Mesothelial cell of epicardium (in vitro differentiated cells): ENCODE measurements around the gene EDEM2. TPM values are rescaled to one million over a fixed set of nuclear protein-coding genes. Genes with fewer than 3 reads are reported as not detected.
A peak's percentile ranks its signal among the peaks of the same experiment; 100 is the strongest.

Experiments
- DNase-seq, 2 experiments: peaks; one replicate each; pipeline ENCODE4 v3.0.0; 2021; ENCODE audit warnings: low spot score in 2 of 2; ENCODE audit not compliant: unreplicated experiment in 2 of 2
- H3K27ac Mint-ChIP-seq: 2 replicates; pipeline ENCODE4 v1.8.0; 2021; ENCODE audit warnings: mixed read lengths
- H3K27me3 Mint-ChIP-seq: 2 replicates; pipeline ENCODE4 v1.8.0; 2021; ENCODE audit warnings: low read depth, mixed read lengths
- H3K36me3 Mint-ChIP-seq: 2 replicates; pipeline ENCODE4 v1.8.0; 2021; ENCODE audit warnings: mixed read lengths
- H3K4me1 Mint-ChIP-seq: 2 replicates; pipeline ENCODE4 v1.8.0; 2021; ENCODE audit warnings: mixed read lengths
- H3K4me3 Mint-ChIP-seq: 2 replicates; pipeline ENCODE4 v1.8.0; 2021; ENCODE audit warnings: mild to moderate bottlenecking, moderate library complexity, mixed read lengths
- H3K9me3 Mint-ChIP-seq: 2 replicates; pipeline ENCODE4 v1.8.0; 2021; ENCODE audit warnings: mixed read lengths
- total RNA-seq: library from RNA; stranded (reverse); gene quantifications from 3 replicates; pipeline ENCODE4 v1.2.1, GENCODE V29; 2021
- TF ChIP-seq, protein P1 (sequence below): fragments of 200-600 bp; sonication (generic); IDR thresholded peaks from one replicate; pipeline ENCODE4 v1.5.0; 2021; ENCODE audit warnings: antibody characterized with exemption; ENCODE audit not compliant: unreplicated experiment

The EDEM2 gene
- total RNA-seq, 1 donor from 2014 or later: 16.5 TPM

DNA sequence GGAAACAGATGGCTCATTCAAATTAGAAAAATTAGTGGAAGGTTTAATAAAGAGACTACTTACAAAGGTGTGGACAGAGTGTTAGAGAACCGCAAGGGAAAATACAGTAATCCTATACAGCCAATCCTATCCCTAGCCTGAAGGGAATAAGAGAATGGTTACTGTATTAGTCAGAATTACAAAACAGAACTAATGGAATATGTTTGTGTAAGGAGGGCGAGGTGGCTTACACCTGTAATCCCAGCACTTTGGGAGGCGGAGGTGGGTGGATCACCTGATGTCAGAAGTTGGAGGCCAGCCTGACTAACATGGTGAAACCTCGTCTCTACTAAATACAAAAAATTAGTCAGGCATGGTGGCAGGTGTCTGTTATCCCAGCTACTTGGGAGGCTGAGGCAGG, 38.2 kb downstream of the EDEM2 start:
- Mint-ChIP-seq H3K27me3 (no peaks in the 10 kb centered on the region), H3K36me3 (peaks cover 3% of the 10 kb centered on the region), H3K9me3 (no peaks in the 10 kb centered on the region), H3K4me1 (no peaks in the 10 kb centered on the region), H3K4me3 (no peak overlapping the region), H3K27ac (no peak overlapping the region)
- no peak for DNase-seq
- TF ChIP-seq, protein P1, sequence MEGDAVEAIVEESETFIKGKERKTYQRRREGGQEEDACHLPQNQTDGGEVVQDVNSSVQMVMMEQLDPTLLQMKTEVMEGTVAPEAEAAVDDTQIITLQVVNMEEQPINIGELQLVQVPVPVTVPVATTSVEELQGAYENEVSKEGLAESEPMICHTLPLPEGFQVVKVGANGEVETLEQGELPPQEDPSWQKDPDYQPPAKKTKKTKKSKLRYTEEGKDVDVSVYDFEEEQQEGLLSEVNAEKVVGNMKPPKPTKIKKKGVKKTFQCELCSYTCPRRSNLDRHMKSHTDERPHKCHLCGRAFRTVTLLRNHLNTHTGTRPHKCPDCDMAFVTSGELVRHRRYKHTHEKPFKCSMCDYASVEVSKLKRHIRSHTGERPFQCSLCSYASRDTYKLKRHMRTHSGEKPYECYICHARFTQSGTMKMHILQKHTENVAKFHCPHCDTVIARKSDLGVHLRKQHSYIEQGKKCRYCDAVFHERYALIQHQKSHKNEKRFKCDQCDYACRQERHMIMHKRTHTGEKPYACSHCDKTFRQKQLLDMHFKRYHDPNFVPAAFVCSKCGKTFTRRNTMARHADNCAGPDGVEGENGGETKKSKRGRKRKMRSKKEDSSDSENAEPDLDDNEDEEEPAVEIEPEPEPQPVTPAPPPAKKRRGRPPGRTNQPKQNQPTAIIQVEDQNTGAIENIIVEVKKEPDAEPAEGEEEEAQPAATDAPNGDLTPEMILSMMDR: no peak

DNA sequence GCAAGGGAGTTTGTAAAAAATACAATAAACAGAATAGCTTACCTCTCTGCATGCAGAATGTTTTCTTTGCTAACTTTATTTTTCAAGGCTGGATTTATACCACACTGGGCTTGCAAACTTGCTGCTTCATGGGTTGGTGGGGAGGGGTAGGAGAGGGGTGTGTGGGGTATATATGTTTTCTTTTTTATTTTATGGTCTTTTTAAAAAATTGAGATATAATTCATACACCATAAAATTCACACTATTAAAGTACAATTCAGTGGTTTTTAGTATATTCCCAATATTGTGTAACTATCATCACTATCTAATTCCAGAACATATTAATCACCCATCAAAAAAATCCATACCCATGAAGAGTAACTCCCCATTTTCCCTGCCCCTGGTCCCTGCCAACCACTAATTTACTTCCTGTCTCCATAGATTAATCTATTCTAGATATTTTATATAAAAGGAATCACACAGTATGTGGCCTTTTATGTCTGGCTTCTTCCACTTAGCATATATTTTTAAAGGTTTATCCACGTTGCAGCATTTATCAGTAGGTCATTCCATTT, 40.2 kb downstream of the EDEM2 start:
- TF ChIP-seq, protein P1: no peak
- Mint-ChIP-seq H3K4me1 (peaks cover 6% of the 10 kb centered on the region), H3K4me3 (no peak overlapping the region), H3K27me3 (no peaks in the 10 kb centered on the region), H3K27ac (no peak overlapping the region), H3K9me3 (no peaks in the 10 kb centered on the region), H3K36me3 (peaks cover 3% of the 10 kb centered on the region)
- DNase-seq: no peak

DNA sequence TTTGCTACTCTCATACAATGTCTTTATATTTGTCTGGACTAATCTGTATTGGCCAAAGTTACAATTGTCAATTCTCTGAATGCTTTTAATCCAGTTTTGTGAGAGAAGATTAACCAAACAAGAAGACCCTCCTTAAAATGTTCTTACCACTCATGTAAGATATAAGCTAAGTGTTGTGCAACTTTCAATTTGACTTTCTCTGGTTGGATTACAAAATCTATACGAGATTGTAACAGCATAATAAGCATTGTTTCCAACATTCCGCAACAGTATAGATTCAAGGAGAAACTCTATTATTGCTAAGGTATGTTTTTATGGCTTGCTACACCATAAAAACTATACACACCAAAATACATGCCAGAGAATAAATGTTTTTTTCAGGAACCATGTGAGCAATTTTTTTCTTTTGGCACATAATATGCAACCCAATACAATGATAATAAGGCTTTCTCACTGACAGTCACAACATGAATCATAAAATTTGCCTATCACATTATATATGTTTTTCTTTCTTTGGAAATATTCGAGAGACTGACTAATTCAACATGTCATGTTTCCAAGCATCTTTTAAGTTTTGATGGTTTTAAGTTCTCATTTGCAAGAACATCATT, 42.3 kb downstream of the EDEM2 start:
- TF ChIP-seq, protein P1: no peak
- Mint-ChIP-seq H3K4me1 (peaks cover 6% of the 10 kb centered on the region), H3K27ac (no peak overlapping the region), H3K36me3 (peaks cover 2% of the 10 kb centered on the region), H3K27me3 (no peaks in the 10 kb centered on the region), H3K4me3 (no peak overlapping the region), H3K9me3 (no peaks in the 10 kb centered on the region)
- DNase-seq: no peak

DNA sequence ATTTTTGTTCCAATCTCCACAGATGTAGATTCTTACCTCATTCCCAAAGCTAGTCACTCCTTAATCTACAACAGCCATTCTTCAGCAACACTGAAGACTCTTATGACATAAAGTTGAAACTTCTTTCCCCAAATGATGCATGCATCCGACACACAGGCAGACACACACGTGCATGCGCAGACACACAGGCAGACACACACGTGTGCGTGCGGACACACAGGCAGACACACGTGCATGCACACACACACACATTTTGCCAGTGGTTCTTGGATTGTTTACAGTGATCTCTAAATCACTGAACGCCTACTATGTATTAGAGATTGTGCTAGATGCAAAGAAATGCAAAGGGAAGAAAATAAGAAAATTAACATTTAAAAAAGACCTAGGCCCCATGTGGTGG, 45.5 kb downstream of the EDEM2 start:
- Mint-ChIP-seq H3K4me1 (peaks cover 6% of the 10 kb centered on the region), H3K27ac (no peak overlapping the region), H3K9me3 (no peaks in the 10 kb centered on the region), H3K36me3 (no peaks in the 10 kb centered on the region), H3K27me3 (no peaks in the 10 kb centered on the region), H3K4me3 (no peak overlapping the region)
- TF ChIP-seq, protein P1: no peak
- no peak for DNase-seq

DNA sequence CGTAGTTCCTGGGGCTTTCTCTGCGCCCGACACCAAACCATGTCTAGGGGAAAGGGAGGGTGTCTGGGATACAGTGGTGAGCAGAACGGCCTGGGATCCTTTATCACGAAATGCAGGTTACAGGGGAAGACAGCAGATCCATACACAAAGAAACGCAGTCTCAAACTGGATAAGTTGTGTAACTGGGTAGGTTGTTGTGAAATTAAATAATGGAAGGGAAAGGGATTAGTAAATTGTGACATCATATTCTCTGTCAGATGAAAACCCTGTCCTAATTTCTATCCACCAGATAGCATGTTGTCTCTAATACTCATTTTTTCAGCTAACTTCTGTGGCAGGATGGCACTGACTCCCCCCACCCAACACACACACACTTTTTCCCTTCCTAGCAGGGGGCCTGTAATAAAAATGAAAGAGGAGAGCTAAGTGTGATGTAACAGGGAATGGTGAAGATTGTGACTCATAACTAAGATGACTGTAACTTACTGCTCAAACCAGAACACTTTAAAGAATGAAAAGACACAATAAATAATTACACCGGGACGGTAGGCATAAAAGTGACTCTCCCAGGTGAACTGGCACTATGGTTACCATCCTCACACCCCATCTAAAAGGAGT, 53.8 kb downstream of the EDEM2 start:
- no peak for DNase-seq
- Mint-ChIP-seq H3K4me3 (peak overlapping the region; percentile 88), H3K9me3 (no peaks in the 10 kb centered on the region), H3K27ac (peak overlapping the region; percentile 70), H3K4me1 (peaks cover 25% of the 10 kb centered on the region), H3K36me3 (peaks cover 3% of the 10 kb centered on the region), H3K27me3 (no peaks in the 10 kb centered on the region)
- TF ChIP-seq, protein P1: no peak
